Stomach (tissue), 9 donors: ENCODE results near the gene CDKL4. TPM values are rescaled to one million over a fixed set of nuclear protein-coding genes. Genes with fewer than 3 reads are reported as not detected.
"Not testable (repeated sequence)": the region's sequence is repeated elsewhere in the genome, so short reads cannot be mapped to it uniquely, and the experiment has no call there.

ENCODE experiments used
- DNase-seq, 2 donors: peaks; one replicate each; pipeline versions ENCODE4 v3.0.0 to v3.0.0-alpha.2; 2013 to 2019
- H3K27ac ChIP-seq, 5 donors: fragments of 200-600 bp in 4 of 5; sonication (generic) in 4 of 5; one replicate each; pipeline ENCODE4 v1.5.1; 2013 to 2019; ENCODE audit warnings: mild to moderate bottlenecking in 1 of 5, moderate library complexity in 1 of 5
- H3K27me3 ChIP-seq, 3 donors: fragments of 200-600 bp; sonication (generic); one replicate each; pipeline ENCODE4 v1.5.1; 2017 to 2019; ENCODE audit warnings: mixed run types in 1 of 3
- H3K36me3 ChIP-seq, 4 donors: fragments of 200-600 bp; sonication (generic); 1 replicate in 3 of 4; 2 replicates in 1 of 4; pipeline ENCODE4 v1.5.1; 2016 to 2019
- H3K4me1 ChIP-seq, 4 donors: fragments of 200-600 bp; sonication (generic); one replicate each; pipeline ENCODE4 v1.5.1; 2016 to 2019
- H3K4me3 ChIP-seq, 4 donors: fragments of 200-600 bp; sonication (generic) in 3 of 4; one replicate each; pipeline ENCODE4 v1.5.1; 2016 to 2019; ENCODE audit warnings: mild to moderate bottlenecking in 1 of 4
- H3K9me3 ChIP-seq, 4 donors: fragments of 200-600 bp; sonication (generic); one replicate each; pipeline ENCODE4 v1.5.1; 2016 to 2019
- EP300 ChIP-seq: sonication (generic); formaldehyde crosslinking; IDR thresholded peaks from one replicate; pipeline ENCODE4 v1.6.1; 2017; ENCODE audit warnings: antibody characterized with exemption
- POLR2A ChIP-seq, 4 donors: fragments of 450-650 bp; IDR thresholded peaks; one replicate each; pipeline ENCODE4 v1.6.1; 2016; ENCODE audit warnings: antibody characterized with exemption in 4 of 4, control low read depth in 2 of 4, mild to moderate bottlenecking in 1 of 4, moderate library complexity in 1 of 4
- POLR2AphosphoS5 ChIP-seq, 3 donors: sonication (generic); formaldehyde crosslinking; IDR thresholded peaks; one replicate each; pipeline ENCODE4 v1.6.1; 2016; ENCODE audit warnings: antibody characterized with exemption in 3 of 3
- WGBS, 5 donors: extraction: QIAGEN DNeasy Blood & Tissue Kit in 3 of 5; methylation state at CpG; one replicate each; pipeline versions ENCODE4 v1.1.5 to v1.1.7; 2013 to 2018; 5-methylcytosine and 5-hydroxymethylcytosine counted together
- intact Hi-C: fragments of 100-400 bp; cut with DNase I; formaldehyde crosslinking; loops from one replicate; pipeline ENCODE4 v1.15.1; 2023; ENCODE audit warnings: low total_unique reads
- polyA plus RNA-seq, 3 donors: library from polyadenylated mRNA; stranded (reverse); fragments of 200-250 nt; gene quantifications; one replicate each; pipeline ENCODE4 v1.2.3, GENCODE V29; 2013
- total RNA-seq, 5 donors: library from RNA; depleted of rRNA; stranded (reverse); fragments of >200 nt; gene quantifications; one replicate each; pipeline versions ENCODE4 v1.1.0 to v1.2.3, GENCODE V29; 2014 to 2016
- TF ChIP-seq, protein P1 (sequence below), 7 experiments: fragments of 450-650 bp in 4 of 7; fragments of 200-600 bp in 3 of 7; sonication (generic) in 3 of 7; IDR thresholded peaks; one replicate each; pipeline ENCODE4 v1.5.1; 2016 to 2019; ENCODE audit warnings: antibody characterized with exemption in 7 of 7, control low read depth in 2 of 7, mild to moderate bottlenecking in 1 of 7
- donor health status: healthy with polysubstance abuse.
- donor health status: Bipolar disorder and iron deficiency.
- donor health status: healthy.

The CDKL4 gene
- total and polyA plus RNA-seq, 8 donors: 3.2 to 4.2 TPM; not detected in 6

DNA sequence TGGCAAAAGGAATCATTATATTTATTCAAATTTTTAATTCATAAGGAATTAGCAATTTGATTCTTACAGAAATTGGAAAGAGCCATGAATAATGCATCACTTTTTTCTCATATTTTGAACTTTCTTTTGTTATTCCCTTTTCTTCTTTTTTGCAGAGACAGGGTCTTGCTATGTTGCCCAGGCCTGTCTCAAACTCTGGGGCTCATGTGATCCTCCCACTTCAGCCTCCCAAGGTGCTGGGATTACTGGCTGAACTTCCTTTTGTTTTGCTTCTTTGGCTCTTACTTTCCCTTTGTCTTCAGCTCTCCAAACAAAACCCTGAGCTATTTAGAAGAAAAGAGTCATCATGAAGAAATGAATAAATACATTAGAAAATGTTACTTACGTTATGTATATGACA is 30.8 kb downstream of the CDKL4 start:
- 90 to 100% (median 97%) methylated on average over 1 of the region's 1 CpG for WGBS, 5 donors
- TF ChIP-seq POLR2A (IDR thresholded peaks at IDR 0.05) (no peak), POLR2AphosphoS5 (IDR thresholded peaks at IDR 0.05) (no peak), EP300 (no peak)
- TF ChIP-seq, protein P1, sequence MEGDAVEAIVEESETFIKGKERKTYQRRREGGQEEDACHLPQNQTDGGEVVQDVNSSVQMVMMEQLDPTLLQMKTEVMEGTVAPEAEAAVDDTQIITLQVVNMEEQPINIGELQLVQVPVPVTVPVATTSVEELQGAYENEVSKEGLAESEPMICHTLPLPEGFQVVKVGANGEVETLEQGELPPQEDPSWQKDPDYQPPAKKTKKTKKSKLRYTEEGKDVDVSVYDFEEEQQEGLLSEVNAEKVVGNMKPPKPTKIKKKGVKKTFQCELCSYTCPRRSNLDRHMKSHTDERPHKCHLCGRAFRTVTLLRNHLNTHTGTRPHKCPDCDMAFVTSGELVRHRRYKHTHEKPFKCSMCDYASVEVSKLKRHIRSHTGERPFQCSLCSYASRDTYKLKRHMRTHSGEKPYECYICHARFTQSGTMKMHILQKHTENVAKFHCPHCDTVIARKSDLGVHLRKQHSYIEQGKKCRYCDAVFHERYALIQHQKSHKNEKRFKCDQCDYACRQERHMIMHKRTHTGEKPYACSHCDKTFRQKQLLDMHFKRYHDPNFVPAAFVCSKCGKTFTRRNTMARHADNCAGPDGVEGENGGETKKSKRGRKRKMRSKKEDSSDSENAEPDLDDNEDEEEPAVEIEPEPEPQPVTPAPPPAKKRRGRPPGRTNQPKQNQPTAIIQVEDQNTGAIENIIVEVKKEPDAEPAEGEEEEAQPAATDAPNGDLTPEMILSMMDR (IDR thresholded peaks at IDR 0.05): no peak
- no peaks in the 10 kb centered on the region for H3K36me3 ChIP-seq
- no peak for DNase-seq
- H3K4me1 ChIP-seq: no peaks in the 10 kb centered on the region
- no peak overlapping the region for H3K4me3 ChIP-seq
- H3K9me3 ChIP-seq: no peaks in the 10 kb centered on the region
- H3K27ac ChIP-seq: no peak overlapping the region
- intact Hi-C loops: no loop called here
- no peaks in the 10 kb centered on the region for H3K27me3 ChIP-seq

DNA sequence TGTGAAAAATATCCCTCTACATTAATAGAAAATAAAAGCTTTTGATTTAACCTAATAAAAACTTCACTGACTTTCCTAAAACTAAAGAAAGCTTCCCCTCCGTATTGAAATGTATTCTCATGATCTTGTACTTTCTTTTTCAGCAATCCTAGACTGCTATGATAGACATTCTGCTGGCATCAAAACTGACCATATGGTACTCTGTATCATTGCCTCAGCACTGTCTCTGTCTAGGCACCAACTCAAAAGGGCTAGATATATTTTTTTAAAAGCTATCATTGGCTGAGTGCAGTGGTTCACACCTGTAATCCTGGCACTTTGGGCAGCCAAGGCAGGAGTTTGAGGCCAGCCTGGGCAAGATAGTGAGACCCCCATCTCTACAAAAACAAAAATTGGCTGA is 32.9 kb downstream of the CDKL4 start:
- WGBS, 5 donors: 76 to 91% (median 84%) methylated on average over 1 of the region's 1 CpG
- no peaks in the 10 kb centered on the region for H3K36me3 ChIP-seq
- H3K27me3 ChIP-seq: no peaks in the 10 kb centered on the region
- intact Hi-C loops: no loop called here
- TF ChIP-seq POLR2AphosphoS5 (IDR thresholded peaks at IDR 0.05): no peak
- H3K27ac ChIP-seq: no peak overlapping the region
- DNase-seq: no peak
- no peak overlapping the region for H3K4me3 ChIP-seq
- no peaks in the 10 kb centered on the region for H3K4me1 ChIP-seq
- no peaks in the 10 kb centered on the region for H3K9me3 ChIP-seq

DNA sequence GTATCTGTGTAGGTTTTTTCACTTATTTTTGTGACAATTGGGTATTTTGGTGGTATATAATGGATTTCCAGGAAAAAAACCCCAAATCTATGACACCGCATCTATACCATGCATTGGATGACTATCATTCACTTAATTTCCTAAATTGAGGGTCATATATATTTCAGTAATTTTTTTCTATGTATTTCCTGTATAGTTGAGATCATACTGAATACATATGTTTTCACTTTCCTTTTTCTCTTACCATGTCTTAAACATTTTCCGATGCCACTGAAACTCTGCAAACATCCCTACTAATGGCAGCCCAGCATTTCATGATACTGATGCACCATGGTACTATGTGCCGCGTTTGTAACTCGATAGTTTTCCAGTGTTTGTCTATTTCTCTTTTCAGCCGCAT is 40.4 kb downstream of the CDKL4 start:
- no peak for DNase-seq
- TF ChIP-seq, protein P1 (IDR thresholded peaks at IDR 0.05): no peak
- TF ChIP-seq POLR2A (IDR thresholded peaks at IDR 0.05): no peak
- TF ChIP-seq EP300: no peak
- no peak for TF ChIP-seq POLR2AphosphoS5 (IDR thresholded peaks at IDR 0.05)
- WGBS, 5 donors: 73 to 93% (median 87%) methylated on average over 5 to 6 of the region's 6 CpGs
- Histone ChIP-seq H3K27ac (no peak overlapping the region), H3K9me3 (no peaks in the 10 kb centered on the region), H3K4me3 (no peak overlapping the region), H3K36me3 (no peaks in the 10 kb centered on the region), H3K27me3 (no peaks in the 10 kb centered on the region), H3K4me1 (no peaks in the 10 kb centered on the region)
- intact Hi-C loops: no loop called here

DNA sequence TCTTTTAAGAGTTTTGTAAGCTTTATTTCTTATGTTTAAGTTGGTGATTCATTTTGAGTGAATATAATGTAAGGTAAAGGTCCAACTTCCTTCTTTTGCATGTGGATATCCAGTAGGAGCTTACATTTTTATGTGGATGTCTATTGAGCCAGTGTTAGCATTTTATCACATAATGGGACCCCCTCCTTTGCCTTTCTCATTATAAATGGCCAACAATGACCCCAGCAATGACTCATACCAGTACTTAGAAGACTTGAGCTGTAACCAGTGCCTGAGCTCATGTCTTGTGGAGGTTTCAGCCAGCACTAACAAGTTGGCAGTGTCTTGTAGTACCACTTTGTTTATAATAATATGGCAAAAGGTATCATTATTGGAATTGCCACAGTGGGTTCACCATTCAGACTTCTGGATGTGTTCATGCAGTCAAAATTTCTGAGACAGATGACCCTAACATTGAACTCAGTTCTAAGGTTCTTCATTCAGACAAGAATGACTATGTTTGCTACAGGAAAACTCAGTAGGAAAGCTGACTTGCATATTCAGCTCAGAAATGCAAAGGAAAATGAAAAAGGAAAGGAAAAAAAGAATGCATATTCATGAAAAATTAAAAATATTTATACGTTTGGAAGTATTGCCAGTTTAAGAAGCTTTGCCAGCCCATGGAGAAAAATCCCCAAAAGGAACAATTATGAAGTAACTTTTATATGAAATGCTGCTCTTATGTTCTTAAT is 41.0 kb downstream of the CDKL4 start:
- no peaks in the 10 kb centered on the region for H3K36me3 ChIP-seq
- no peak for DNase-seq
- H3K9me3 ChIP-seq: no peaks in the 10 kb centered on the region
- no peaks in the 10 kb centered on the region for H3K27me3 ChIP-seq
- H3K4me1 ChIP-seq: no peaks in the 10 kb centered on the region
- TF ChIP-seq EP300 (no peak), POLR2AphosphoS5 (IDR thresholded peaks at IDR 0.05) (no peak), POLR2A (IDR thresholded peaks at IDR 0.05) (no peak)
- TF ChIP-seq, protein P1 (IDR thresholded peaks at IDR 0.05): no peak
- WGBS, 5 donors: 85 to 97% (median 88%) methylated on average over 1 of the region's 1 CpG
- intact Hi-C loops: no loop called here
- no peak overlapping the region for H3K4me3 ChIP-seq
- H3K27ac ChIP-seq: no peak overlapping the region

DNA sequence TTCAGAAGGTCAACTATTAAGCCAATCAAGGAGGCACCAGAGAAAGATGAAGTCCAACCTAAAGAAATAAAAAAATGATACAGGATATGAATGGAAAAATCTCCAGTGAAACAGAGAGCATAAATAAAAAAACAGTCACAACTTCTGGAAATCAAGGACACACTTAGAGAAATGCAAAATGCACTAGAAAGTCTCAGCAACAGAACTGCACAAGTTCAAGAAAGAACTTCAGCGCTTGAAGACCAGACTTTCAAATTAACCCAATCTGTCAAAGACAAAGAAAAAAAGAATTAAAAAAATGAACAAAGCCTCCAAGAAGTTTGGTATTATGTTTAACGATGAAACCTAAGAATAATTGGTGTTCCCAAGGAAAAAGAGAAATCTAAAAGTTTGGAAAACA is 46.8 kb downstream of the CDKL4 start:
- intact Hi-C loops, H3K27ac ChIP-seq, H3K27me3 ChIP-seq, H3K9me3 ChIP-seq, DNase-seq, H3K36me3 ChIP-seq, H3K4me1 ChIP-seq, H3K4me3 ChIP-seq: not testable (repeated sequence)
- WGBS, 5 donors: 92 to 99% (median 97%) methylated on average over 2 of the region's 2 CpGs
